Coronary artery (tissue), 2 donors: ENCODE results near the gene SREBF2.

ENCODE experiments used
- DNase-seq: peaks from one replicate; pipeline ENCODE4 v3.0.0-alpha.2; 2017; ENCODE audit warnings: low spot score
- H3K27ac ChIP-seq, 2 donors: fragments of 200-600 bp; sonication (generic); one replicate each; pipeline ENCODE4 v1.5.1; 2016 to 2019
- H3K4me3 ChIP-seq: fragments of 200-600 bp; sonication (generic); 2 replicates; pipeline ENCODE4 v1.5.1; 2016; ENCODE audit warnings: mild to moderate bottlenecking, moderate library complexity
- CTCF ChIP-seq: fragments of 200-600 bp; sonication (generic); IDR thresholded peaks from one replicate; pipeline ENCODE4 v1.5.1; 2019; ENCODE audit warnings: antibody characterized with exemption

Gene SREBF2

GRCh38 chr22:41931701-41932269 lies 98.9 kb downstream of the SREBF2 start:
- DNase-seq, result no peak
- Histone ChIP-seq H3K4me3 (no peak overlapping the region), H3K27ac (no peak overlapping the region)
- TF ChIP-seq CTCF, result no peak

GRCh38 chr22:41932353-41932752 lies 99.4 kb downstream of the SREBF2 start:
- no peak for TF ChIP-seq CTCF
- H3K27ac ChIP-seq, result no peak overlapping the region
- DNase-seq, result no peak
- H3K4me3 ChIP-seq, result no peak overlapping the region

GRCh38 chr22:41933411-41934177 lies 100.7 kb downstream of the SREBF2 start:
- no peak for DNase-seq
- Histone ChIP-seq H3K4me3 (no peak overlapping the region), H3K27ac (no peak overlapping the region)
- no peak for TF ChIP-seq CTCF

GRCh38 chr22:41934284-41935014 lies 101.5 kb downstream of the SREBF2 start:
- TF ChIP-seq CTCF, result no peak
- no peak for DNase-seq
- Histone ChIP-seq H3K4me3 (no peak overlapping the region), H3K27ac (no peak overlapping the region)

GRCh38 chr22:41935015-41935351 lies 102.1 kb downstream of the SREBF2 start:
- no peak for TF ChIP-seq CTCF
- DNase-seq, result no peak
- Histone ChIP-seq H3K4me3 (no peak overlapping the region), H3K27ac (no peak overlapping the region)

- H3K27ac ChIP-seq, result no peak overlapping the region
- TF ChIP-seq CTCF, result no peak
- no peak overlapping the region for H3K4me3 ChIP-seq
- DNase-seq, result no peak
These were observed 102.6 kb downstream of the SREBF2 start for GRCh38 chr22:41935509-41935908.

GRCh38 chr22:41936894-41937169 lies 103.9 kb downstream of the SREBF2 start:
- Histone ChIP-seq H3K4me3 (no peak overlapping the region), H3K27ac (no peak overlapping the region)
- TF ChIP-seq CTCF, result no peak
- no peak for DNase-seq
